Upper lobe of left lung (tissue), 4 donors: ENCODE measurements around the gene C1orf159.

Experiments used
- EP300 ChIP-seq, 4 donors: sonication (generic); formaldehyde crosslinking; IDR thresholded peaks; one replicate each; pipeline ENCODE4 v1.5.1; 2017; ENCODE audit warnings: antibody characterized with exemption in 4 of 4, control low read depth in 2 of 4
- POLR2A ChIP-seq, 4 donors: fragments of 450-650 bp; IDR thresholded peaks; one replicate each; pipeline ENCODE4 v1.5.1; 2016 to 2017; ENCODE audit warnings: antibody characterized with exemption in 4 of 4, mild to moderate bottlenecking in 2 of 4
- POLR2AphosphoS5 ChIP-seq, 2 donors: sonication (generic); formaldehyde crosslinking; IDR thresholded peaks; one replicate each; pipeline ENCODE4 v1.5.1; 2017; ENCODE audit warnings: antibody characterized with exemption in 2 of 2
- TF ChIP-seq, protein P1 (sequence below), 6 experiments: fragments of 450-650 bp in 4 of 6; fragments of 200-600 bp in 2 of 6; sonication (generic) in 2 of 6; IDR thresholded peaks; one replicate each; pipeline ENCODE4 v1.5.1; 2016 to 2019; ENCODE audit warnings: antibody characterized with exemption in 6 of 6

DNA sequence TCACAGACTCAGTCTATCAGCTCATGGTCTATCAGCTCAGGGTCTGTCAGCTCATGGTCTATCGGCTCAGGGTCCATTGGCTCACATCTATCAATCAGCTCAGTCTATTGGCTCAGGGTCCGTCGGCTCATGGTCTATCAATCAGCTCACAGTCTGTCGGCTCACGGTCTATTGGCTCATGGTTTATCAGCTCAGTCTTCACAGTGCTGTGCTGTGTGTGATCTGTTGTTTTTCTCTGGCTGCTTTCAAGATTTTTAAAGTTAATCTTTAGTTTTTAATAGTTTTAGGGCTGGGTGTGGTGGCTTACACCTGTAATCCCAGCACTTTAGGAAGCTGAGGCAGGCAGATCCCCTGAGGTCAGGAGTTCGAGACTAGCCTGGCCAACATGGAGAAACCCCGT lies 14.4 kb downstream of the C1orf159 start:
- TF ChIP-seq, protein P1, sequence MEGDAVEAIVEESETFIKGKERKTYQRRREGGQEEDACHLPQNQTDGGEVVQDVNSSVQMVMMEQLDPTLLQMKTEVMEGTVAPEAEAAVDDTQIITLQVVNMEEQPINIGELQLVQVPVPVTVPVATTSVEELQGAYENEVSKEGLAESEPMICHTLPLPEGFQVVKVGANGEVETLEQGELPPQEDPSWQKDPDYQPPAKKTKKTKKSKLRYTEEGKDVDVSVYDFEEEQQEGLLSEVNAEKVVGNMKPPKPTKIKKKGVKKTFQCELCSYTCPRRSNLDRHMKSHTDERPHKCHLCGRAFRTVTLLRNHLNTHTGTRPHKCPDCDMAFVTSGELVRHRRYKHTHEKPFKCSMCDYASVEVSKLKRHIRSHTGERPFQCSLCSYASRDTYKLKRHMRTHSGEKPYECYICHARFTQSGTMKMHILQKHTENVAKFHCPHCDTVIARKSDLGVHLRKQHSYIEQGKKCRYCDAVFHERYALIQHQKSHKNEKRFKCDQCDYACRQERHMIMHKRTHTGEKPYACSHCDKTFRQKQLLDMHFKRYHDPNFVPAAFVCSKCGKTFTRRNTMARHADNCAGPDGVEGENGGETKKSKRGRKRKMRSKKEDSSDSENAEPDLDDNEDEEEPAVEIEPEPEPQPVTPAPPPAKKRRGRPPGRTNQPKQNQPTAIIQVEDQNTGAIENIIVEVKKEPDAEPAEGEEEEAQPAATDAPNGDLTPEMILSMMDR (IDR thresholded peaks at IDR 0.05): no peak
- TF ChIP-seq POLR2AphosphoS5 (IDR thresholded peaks at IDR 0.05) (no peak), POLR2A (IDR thresholded peaks at IDR 0.05) (no peak), EP300 (IDR thresholded peaks at IDR 0.05) (no peak)
